ENCODE data around the gene RALB.

RALB gene

DNA sequence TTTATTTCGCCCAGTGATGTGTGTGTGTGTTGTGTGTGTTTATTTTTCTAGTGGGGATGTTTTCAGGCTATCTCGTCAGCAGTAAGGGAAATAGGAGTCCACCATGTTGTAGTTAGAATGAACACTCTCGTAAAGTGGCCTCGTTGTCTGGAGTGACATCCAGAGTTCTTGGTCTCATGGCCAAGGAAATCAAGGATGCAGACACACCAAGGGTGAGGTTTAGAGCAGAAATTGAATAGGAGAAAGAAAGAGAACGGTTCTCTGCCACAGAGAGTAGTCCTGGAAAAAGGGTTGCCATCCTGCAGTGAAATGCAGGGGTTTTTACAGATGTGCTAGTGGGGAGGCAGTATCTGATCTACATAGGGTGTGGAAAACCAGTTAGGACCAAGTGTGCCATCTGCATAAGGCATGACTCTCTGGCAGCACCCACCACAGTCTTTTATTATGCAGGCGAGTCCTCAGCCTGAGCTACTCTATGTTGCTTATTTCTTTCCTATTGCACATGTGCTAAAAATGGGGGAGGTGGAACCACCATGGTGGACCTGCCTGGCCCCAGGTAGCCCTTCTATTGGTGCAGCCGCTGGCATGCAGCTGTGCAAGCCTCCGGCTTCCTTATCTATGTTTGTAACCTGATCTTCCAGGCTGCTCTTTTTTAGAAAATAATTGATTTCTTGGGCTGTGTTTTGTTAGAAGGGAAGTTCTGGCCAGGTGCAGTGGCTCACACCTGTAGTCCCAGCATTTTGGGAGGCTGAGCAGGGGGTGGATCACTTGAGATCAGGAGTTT lies 23.2 kb downstream of the RALB start:
- no peak for DNase-seq
- H3K79me2 ChIP-seq (ENCODE audit: insufficient read depth, low read length), result peaks cover 2% of the 10 kb centered on the region; the same call in 1 of the 2 replicates

DNA sequence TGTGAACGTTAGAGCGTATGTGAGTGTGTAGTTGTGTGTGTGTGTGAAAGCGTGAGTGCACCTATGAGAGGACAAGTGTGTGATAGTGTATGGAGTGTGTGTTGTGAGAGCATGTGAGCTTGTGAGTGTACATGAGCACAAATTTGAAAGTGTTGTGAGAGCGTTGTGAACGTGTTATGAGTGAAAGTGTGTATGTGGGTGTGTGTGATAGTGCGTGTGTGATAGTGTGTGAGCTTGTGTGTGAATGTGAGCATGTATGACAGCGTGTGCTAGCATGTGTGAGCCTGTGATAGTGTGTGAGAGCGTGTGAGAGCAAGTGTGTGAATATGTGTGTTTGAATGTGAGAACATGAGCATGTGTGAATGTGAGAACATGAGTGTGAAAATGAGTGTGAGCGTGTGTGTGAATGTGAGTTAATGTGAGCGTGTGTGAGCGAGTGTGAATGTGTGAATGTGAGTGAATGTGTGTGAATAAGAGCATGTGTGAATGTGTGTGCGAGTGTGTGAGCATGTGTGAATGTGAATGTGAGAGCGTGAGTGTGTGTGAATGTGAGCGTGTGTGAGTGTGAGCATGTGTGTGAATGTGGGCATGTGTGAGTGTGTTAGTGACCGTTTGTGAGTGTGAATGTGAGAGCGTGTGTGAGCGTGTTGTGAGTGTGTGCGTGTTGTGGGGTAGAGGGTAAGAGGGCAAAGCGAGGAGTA lies 25.0 kb downstream of the RALB start:
- no peaks in the 10 kb centered on the region for H3K4me1 ChIP-seq (ENCODE audit: insufficient read depth, low read length)
- no peak overlapping the region for H3K27ac ChIP-seq (ENCODE audit: low read length)
- H3K9ac ChIP-seq (ENCODE audit: low read depth, low read length), result no peak overlapping the region
- 0 out of 2 replicates have a peak, but pooled peaks cover 2% of the 10 kb centered on the region for H3K79me2 ChIP-seq (ENCODE audit: insufficient read depth, low read length)
- TF ChIP-seq EZH2 (IDR thresholded peaks at IDR 0.05; ENCODE audit: borderline replicate concordance, low read depth, low read length, severe bottlenecking), result no peak
- TF ChIP-seq, protein P1, sequence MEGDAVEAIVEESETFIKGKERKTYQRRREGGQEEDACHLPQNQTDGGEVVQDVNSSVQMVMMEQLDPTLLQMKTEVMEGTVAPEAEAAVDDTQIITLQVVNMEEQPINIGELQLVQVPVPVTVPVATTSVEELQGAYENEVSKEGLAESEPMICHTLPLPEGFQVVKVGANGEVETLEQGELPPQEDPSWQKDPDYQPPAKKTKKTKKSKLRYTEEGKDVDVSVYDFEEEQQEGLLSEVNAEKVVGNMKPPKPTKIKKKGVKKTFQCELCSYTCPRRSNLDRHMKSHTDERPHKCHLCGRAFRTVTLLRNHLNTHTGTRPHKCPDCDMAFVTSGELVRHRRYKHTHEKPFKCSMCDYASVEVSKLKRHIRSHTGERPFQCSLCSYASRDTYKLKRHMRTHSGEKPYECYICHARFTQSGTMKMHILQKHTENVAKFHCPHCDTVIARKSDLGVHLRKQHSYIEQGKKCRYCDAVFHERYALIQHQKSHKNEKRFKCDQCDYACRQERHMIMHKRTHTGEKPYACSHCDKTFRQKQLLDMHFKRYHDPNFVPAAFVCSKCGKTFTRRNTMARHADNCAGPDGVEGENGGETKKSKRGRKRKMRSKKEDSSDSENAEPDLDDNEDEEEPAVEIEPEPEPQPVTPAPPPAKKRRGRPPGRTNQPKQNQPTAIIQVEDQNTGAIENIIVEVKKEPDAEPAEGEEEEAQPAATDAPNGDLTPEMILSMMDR (IDR thresholded peaks at IDR 0.05; ENCODE audit: borderline replicate concordance, extremely low read depth, low read length, poor library complexity, severe bottlenecking), result no peak
- no peaks in the 10 kb centered on the region for H4K20me1 ChIP-seq (ENCODE audit: insufficient read depth, low read length)
- no peak overlapping the region for H3K4me2 ChIP-seq (ENCODE audit: insufficient read depth, low read length)
- H3K36me3 ChIP-seq (ENCODE audit: insufficient read depth, low read length), result peaks cover 11% of the 10 kb centered on the region
- H3K9me3 ChIP-seq (ENCODE audit: insufficient read depth, low read length, severe bottlenecking), result peaks cover 22% of the 10 kb centered on the region
- H2AFZ ChIP-seq (ENCODE audit: low read depth, low read length), result no peak overlapping the region
- H3K4me3 ChIP-seq (ENCODE audit: low read depth in 1 of 2, low read length in 2 of 2), result no peak overlapping the region
- no peak for DNase-seq
- ATAC-seq (ENCODE audit: insufficient read depth, low read depth), result no peak
- H3K27me3 ChIP-seq (ENCODE audit: insufficient read depth, low read length, poor library complexity), result no peaks in the 10 kb centered on the region

More for the DNA sequence above, 23.2 kb downstream of the RALB start:
- no peak for ATAC-seq (ENCODE audit: insufficient read depth, low read depth)
- peaks cover 11% of the 10 kb centered on the region for H3K36me3 ChIP-seq (ENCODE audit: insufficient read depth, low read length)
- H2AFZ ChIP-seq (ENCODE audit: low read depth, low read length), result no peak overlapping the region
- H4K20me1 ChIP-seq (ENCODE audit: insufficient read depth, low read length), result no peaks in the 10 kb centered on the region
- H3K9me3 ChIP-seq (ENCODE audit: insufficient read depth, low read length, severe bottlenecking), result peaks cover 23% of the 10 kb centered on the region
- H3K4me1 ChIP-seq (ENCODE audit: insufficient read depth, low read length), result no peaks in the 10 kb centered on the region
- no peaks in the 10 kb centered on the region for H3K27me3 ChIP-seq (ENCODE audit: insufficient read depth, low read length, poor library complexity)
- H3K27ac ChIP-seq (ENCODE audit: low read length), result no peak overlapping the region
- H3K4me3 ChIP-seq (ENCODE audit: low read depth in 1 of 2, low read length in 2 of 2), result no peak overlapping the region
- H3K4me2 ChIP-seq (ENCODE audit: insufficient read depth, low read length), result no peak overlapping the region
- H3K9ac ChIP-seq (ENCODE audit: low read depth, low read length), result no peak overlapping the region
- TF ChIP-seq EZH2 (IDR thresholded peaks at IDR 0.05; ENCODE audit: borderline replicate concordance, low read depth, low read length, severe bottlenecking), result no peak
- TF ChIP-seq, protein P1 (IDR thresholded peaks at IDR 0.05; ENCODE audit: borderline replicate concordance, extremely low read depth, low read length, poor library complexity, severe bottlenecking), result no peak

DNA sequence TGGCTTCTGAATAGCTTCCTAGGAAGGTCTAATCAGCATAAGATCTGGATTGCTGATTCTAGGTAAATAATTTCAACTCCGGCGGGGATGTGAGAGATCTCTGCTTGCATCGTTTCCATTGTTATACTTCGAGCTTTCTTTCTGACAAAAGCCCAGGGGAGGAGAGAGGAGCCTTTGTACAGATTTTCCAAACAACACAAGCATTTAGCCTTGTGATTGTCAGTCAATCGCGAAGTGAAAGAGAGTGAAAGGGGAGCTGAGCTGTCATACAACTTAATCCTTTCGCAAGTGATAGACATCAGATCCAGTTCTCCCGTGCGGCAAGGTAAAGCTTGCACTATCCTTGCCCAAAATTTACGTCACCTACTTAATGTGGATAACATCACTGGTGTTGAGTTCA lies 26.2 kb downstream of the RALB start:
- TF ChIP-seq EZH2 (IDR thresholded peaks at IDR 0.05; ENCODE audit: borderline replicate concordance, low read depth, low read length, severe bottlenecking), result no peak
- TF ChIP-seq, protein P1 (IDR thresholded peaks at IDR 0.05; ENCODE audit: borderline replicate concordance, extremely low read depth, low read length, poor library complexity, severe bottlenecking), result no peak
- Histone ChIP-seq H3K9me3 (ENCODE audit: insufficient read depth, low read length, severe bottlenecking) (peaks cover 17% of the 10 kb centered on the region), H3K36me3 (ENCODE audit: insufficient read depth, low read length) (peaks cover 11% of the 10 kb centered on the region), H3K4me3 (ENCODE audit: low read depth in 1 of 2, low read length in 2 of 2) (no peak overlapping the region), H3K79me2 (ENCODE audit: insufficient read depth, low read length) (0 out of 2 replicates have a peak, but pooled peaks cover 2% of the 10 kb centered on the region), H3K9ac (ENCODE audit: low read depth, low read length) (no peak overlapping the region), H3K4me2 (ENCODE audit: insufficient read depth, low read length) (no peak overlapping the region), H4K20me1 (ENCODE audit: insufficient read depth, low read length) (no peaks in the 10 kb centered on the region), H3K27ac (ENCODE audit: low read length) (no peak overlapping the region), H2AFZ (ENCODE audit: low read depth, low read length) (no peak overlapping the region), H3K27me3 (ENCODE audit: insufficient read depth, low read length, poor library complexity) (no peaks in the 10 kb centered on the region), H3K4me1 (ENCODE audit: insufficient read depth, low read length) (no peaks in the 10 kb centered on the region)
- ATAC-seq (ENCODE audit: insufficient read depth, low read depth) (no peak), DNase-seq (no peak)
